OCI-LY1 (cell line): ENCODE data around the gene IL22.

Experiments
- H2AFZ ChIP-seq: fragments of 200-600 bp; sonication (generic), shearing (Covaris generic); 2 replicates; pipeline ENCODE4 v1.6.0; 2014; ENCODE audit warnings: antibody characterized with exemption, mild to moderate bottlenecking, low read length
- H3F3A ChIP-seq: fragments of 200-600 bp; sonication (generic), shearing (Covaris generic); 2 replicates; pipeline ENCODE4 v1.6.0; 2014; ENCODE audit warnings: mild to moderate bottlenecking, antibody characterized with exemption, low read length, moderate library complexity; ENCODE audit not compliant: insufficient read depth
- H3K27ac ChIP-seq: fragments of 200-600 bp; sonication (generic); 2 replicates; pipeline ENCODE4 v1.5.1; 2014; ENCODE audit warnings: low read length, mixed run types, mild to moderate bottlenecking, low read depth; ENCODE audit not compliant: poor library complexity, severe bottlenecking
- H3K27me3 ChIP-seq: fragments of 200-600 bp; sonication (generic); 2 replicates; pipeline ENCODE4 v1.6.0; 2014; ENCODE audit warnings: antibody characterized with exemption, mild to moderate bottlenecking, low read length, moderate library complexity; ENCODE audit not compliant: insufficient read depth
- H3K36me3 ChIP-seq: fragments of 200-600 bp; sonication (generic); 2 replicates; pipeline ENCODE4 v1.6.1; 2014; ENCODE audit warnings: mild to moderate bottlenecking, antibody characterized with exemption, low read length, moderate library complexity, mixed read lengths; ENCODE audit not compliant: insufficient read depth
- H3K4me1 ChIP-seq: fragments of 200-600 bp; sonication (generic); 2 replicates; pipeline ENCODE4 v1.5.1; 2014; ENCODE audit warnings: mild to moderate bottlenecking, low read length, moderate library complexity; ENCODE audit not compliant: insufficient read depth, severe bottlenecking
- H3K4me2 ChIP-seq: fragments of 200-600 bp; sonication (generic), shearing (Covaris generic); 2 replicates; pipeline ENCODE4 v1.6.1; 2014; ENCODE audit warnings: low read length
- H3K4me3 ChIP-seq: fragments of 200-600 bp; sonication (generic); 2 replicates; pipeline ENCODE4 v1.5.1; 2014; ENCODE audit warnings: low read length, low read depth, mild to moderate bottlenecking, mixed read lengths; ENCODE audit not compliant: poor library complexity, severe bottlenecking
- H3K79me2 ChIP-seq: fragments of 200-600 bp; shearing (Covaris generic); 2 replicates; pipeline ENCODE4 v1.6.1; 2016; ENCODE audit warnings: mixed run types, low read length, mixed read lengths; ENCODE audit not compliant: insufficient read depth
- H3K9ac ChIP-seq: fragments of 200-600 bp; sonication (generic), shearing (Covaris generic); 2 replicates; pipeline ENCODE4 v1.6.1; 2014; ENCODE audit warnings: mild to moderate bottlenecking, low read length, mixed read lengths
- H3K9me2 ChIP-seq: fragments of 200-600 bp; sonication (generic), shearing (Covaris generic); 2 replicates; pipeline ENCODE4 v1.6.1; 2014; ENCODE audit warnings: low read depth, mild to moderate bottlenecking, low read length, mixed read lengths
- H3K9me3 ChIP-seq: fragments of 200-600 bp; shearing (Covaris generic); 2 replicates; pipeline ENCODE4 v1.6.1; 2014; ENCODE audit warnings: low read length, mixed read lengths
- H4K20me1 ChIP-seq: fragments of 200-600 bp; sonication (generic), shearing (Covaris generic); 2 replicates; pipeline ENCODE4 v1.6.0; 2016; ENCODE audit warnings: mild to moderate bottlenecking, low read length; ENCODE audit not compliant: insufficient read depth
- EZH2 ChIP-seq: fragments of 200-600 bp; sonication (generic), shearing (Covaris generic); IDR thresholded peaks from 2 replicates; pipeline ENCODE4 v1.8.0; 2017; ENCODE audit warnings: borderline replicate concordance, mixed run types, mild to moderate bottlenecking, antibody characterized with exemption, low read length, moderate library complexity, mixed read lengths
- TF ChIP-seq, protein P1 (sequence below): fragments of 200-600 bp; sonication (generic), shearing (Covaris generic); IDR thresholded peaks from 2 replicates; pipeline ENCODE4 v1.5.1; 2017; ENCODE audit warnings: mild to moderate bottlenecking, antibody characterized with exemption, low read length, moderate library complexity, mixed read lengths

The IL22 gene

DNA sequence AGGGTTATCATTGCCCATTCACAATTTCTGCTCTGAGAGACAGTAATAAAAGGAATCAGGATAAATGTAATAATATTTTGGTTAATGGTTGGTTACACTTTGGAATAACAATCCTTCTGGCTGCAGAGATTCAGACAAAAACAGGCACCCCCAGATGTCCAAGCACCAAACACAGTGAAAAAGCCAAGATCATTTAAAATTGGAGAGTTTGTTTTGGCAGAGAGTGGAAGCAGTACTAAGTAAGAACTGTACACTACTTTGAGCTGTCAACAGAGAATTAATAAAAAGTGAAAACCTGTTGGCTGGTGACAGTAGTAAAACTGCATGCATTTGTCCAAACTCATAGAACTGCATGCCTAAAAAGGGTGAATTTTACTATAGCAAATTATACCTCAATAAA lies 15.6 kb upstream of the IL22 start:
- Histone ChIP-seq H3K9ac (no peak overlapping the region), H3K4me2 (no peak overlapping the region), H3K27me3 (no peaks in the 10 kb centered on the region), H3K4me1 (no peaks in the 10 kb centered on the region), H3K9me2 (no peaks in the 10 kb centered on the region), H3K36me3 (no peaks in the 10 kb centered on the region), H3K27ac (no peak overlapping the region), H4K20me1 (no peaks in the 10 kb centered on the region), H3K9me3 (no peaks in the 10 kb centered on the region), H3K79me2 (no peaks in the 10 kb centered on the region), H3F3A (no peaks in the 10 kb centered on the region), H3K4me3 (no peak overlapping the region), H2AFZ (no peak overlapping the region)
- no peak for TF ChIP-seq EZH2
- TF ChIP-seq, protein P1, sequence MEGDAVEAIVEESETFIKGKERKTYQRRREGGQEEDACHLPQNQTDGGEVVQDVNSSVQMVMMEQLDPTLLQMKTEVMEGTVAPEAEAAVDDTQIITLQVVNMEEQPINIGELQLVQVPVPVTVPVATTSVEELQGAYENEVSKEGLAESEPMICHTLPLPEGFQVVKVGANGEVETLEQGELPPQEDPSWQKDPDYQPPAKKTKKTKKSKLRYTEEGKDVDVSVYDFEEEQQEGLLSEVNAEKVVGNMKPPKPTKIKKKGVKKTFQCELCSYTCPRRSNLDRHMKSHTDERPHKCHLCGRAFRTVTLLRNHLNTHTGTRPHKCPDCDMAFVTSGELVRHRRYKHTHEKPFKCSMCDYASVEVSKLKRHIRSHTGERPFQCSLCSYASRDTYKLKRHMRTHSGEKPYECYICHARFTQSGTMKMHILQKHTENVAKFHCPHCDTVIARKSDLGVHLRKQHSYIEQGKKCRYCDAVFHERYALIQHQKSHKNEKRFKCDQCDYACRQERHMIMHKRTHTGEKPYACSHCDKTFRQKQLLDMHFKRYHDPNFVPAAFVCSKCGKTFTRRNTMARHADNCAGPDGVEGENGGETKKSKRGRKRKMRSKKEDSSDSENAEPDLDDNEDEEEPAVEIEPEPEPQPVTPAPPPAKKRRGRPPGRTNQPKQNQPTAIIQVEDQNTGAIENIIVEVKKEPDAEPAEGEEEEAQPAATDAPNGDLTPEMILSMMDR: no peak

DNA sequence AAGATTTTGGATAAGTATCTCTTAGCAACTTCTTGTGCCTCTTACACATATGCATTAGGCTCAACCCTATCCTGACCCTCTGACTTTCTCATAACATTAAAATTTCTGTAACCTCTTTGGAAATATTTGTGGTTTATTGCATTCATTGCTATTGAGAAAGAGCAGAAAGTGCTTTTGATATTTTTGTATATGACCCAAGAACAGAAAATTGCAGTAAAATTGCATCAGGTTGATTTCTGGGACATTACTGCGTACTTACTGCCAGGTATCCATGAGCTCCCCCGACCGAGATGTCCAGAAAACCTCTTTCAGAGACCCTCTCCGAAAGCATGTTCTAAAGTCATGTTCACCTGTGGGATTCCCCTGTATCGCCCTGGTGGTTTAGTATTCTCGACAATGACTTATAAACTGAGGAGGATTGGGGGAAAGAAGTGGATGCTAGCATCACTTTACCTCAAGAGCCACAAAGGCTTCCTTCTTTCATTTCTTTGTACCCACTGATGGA lies 14.5 kb upstream of the IL22 start:
- Histone ChIP-seq H3K4me2 (no peak overlapping the region), H3K9ac (no peak overlapping the region), H3K79me2 (no peaks in the 10 kb centered on the region), H3K4me3 (no peak overlapping the region), H3K27ac (no peak overlapping the region), H2AFZ (no peak overlapping the region), H3K4me1 (no peaks in the 10 kb centered on the region), H3K9me2 (no peaks in the 10 kb centered on the region), H3K36me3 (no peaks in the 10 kb centered on the region), H3K27me3 (no peaks in the 10 kb centered on the region), H3F3A (no peaks in the 10 kb centered on the region), H4K20me1 (no peaks in the 10 kb centered on the region), H3K9me3 (no peaks in the 10 kb centered on the region)
- TF ChIP-seq EZH2: no peak
- TF ChIP-seq, protein P1: no peak

DNA sequence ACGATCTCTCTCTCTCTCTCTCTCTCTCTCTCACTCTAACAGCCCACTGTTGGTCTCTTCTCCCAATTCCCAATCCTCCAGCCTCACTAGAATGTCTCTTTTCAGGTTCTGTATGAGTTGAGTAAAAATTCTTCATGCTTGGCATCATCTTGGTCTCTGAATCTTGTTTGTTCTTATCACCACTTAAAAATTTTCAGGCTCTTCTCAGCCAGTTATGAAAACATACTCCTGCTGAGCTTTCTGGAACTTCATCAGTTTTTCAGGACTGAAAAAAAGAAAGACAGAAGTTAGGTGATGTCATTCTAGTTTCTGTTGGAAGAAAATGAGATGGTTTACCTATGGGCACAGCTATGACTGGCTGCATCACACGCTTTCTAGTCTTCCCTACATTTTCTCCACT lies 11.5 kb upstream of the IL22 start:
- Histone ChIP-seq H3K9ac (no peak overlapping the region), H3K79me2 (no peaks in the 10 kb centered on the region), H3K9me3 (no peaks in the 10 kb centered on the region), H4K20me1 (no peaks in the 10 kb centered on the region), H3K4me1 (no peaks in the 10 kb centered on the region), H2AFZ (no peak overlapping the region), H3K9me2 (no peaks in the 10 kb centered on the region), H3K36me3 (no peaks in the 10 kb centered on the region), H3F3A (no peaks in the 10 kb centered on the region), H3K27me3 (no peaks in the 10 kb centered on the region), H3K4me2 (no peak overlapping the region), H3K27ac (no peak overlapping the region), H3K4me3 (no peak overlapping the region)
- TF ChIP-seq, protein P1: no peak
- TF ChIP-seq EZH2: no peak
